ENCODE results near the gene ARHGDIB.

Gene ARHGDIB

GRCh38 chr12:14959126-14959440, 2.3 kb downstream of the ARHGDIB start:
- peaks cover 53% of the 10 kb centered on the region for H3K4me1 ChIP-seq (ENCODE audit: control insufficient read depth, insufficient read depth, low read length, poor library complexity, severe bottlenecking)
- H3K27ac ChIP-seq (ENCODE audit: insufficient read depth, low read length, poor library complexity, severe bottlenecking) = peak overlapping the region; percentile 90

GRCh38 chr12:14958361-14959125, 2.9 kb downstream of the ARHGDIB start:
- Histone ChIP-seq H3K36me3 (ENCODE audit: control insufficient read depth, insufficient read depth, low read length) (no peaks in the 10 kb centered on the region), H3K4me1 (ENCODE audit: control insufficient read depth, insufficient read depth, low read length, poor library complexity, severe bottlenecking) (peaks cover 53% of the 10 kb centered on the region), H3K27me3 (replicated peaks; ENCODE audit: control insufficient read depth, insufficient read depth, low read length, poor library complexity, severe bottlenecking) (no peaks in the 10 kb centered on the region), H3K9me3 (ENCODE audit: control insufficient read depth, low read length) (no peaks in the 10 kb centered on the region), H3K4me3 (ENCODE audit: insufficient read depth, low read depth, low read length, poor library complexity, severe bottlenecking) (peak overlapping the region; percentile 64), H3K27ac (ENCODE audit: insufficient read depth, low read length, poor library complexity, severe bottlenecking) (peak overlapping the region; percentile 90)
- DNase-seq = no peak

More at GRCh38 chr12:14959126-14959440, 2.3 kb downstream of the ARHGDIB start:
- H3K27me3 ChIP-seq (replicated peaks; ENCODE audit: control insufficient read depth, insufficient read depth, low read length, poor library complexity, severe bottlenecking) = no peaks in the 10 kb centered on the region
- H3K36me3 ChIP-seq (ENCODE audit: control insufficient read depth, insufficient read depth, low read length) = no peaks in the 10 kb centered on the region
- DNase-seq = no peak
- H3K4me3 ChIP-seq (ENCODE audit: insufficient read depth, low read depth, low read length, poor library complexity, severe bottlenecking) = peak overlapping the region; percentile 64
- no peaks in the 10 kb centered on the region for H3K9me3 ChIP-seq (ENCODE audit: control insufficient read depth, low read length)

GRCh38 chr12:14957551-14958168, 3.7 kb downstream of the ARHGDIB start:
- peak overlapping the region; percentile 64 for H3K4me3 ChIP-seq (ENCODE audit: insufficient read depth, low read depth, low read length, poor library complexity, severe bottlenecking)
- H3K27ac ChIP-seq (ENCODE audit: insufficient read depth, low read length, poor library complexity, severe bottlenecking) = peak overlapping the region; percentile 90
- peaks cover 45% of the 10 kb centered on the region for H3K4me1 ChIP-seq (ENCODE audit: control insufficient read depth, insufficient read depth, low read length, poor library complexity, severe bottlenecking)
- H3K9me3 ChIP-seq (ENCODE audit: control insufficient read depth, low read length) = no peaks in the 10 kb centered on the region
- no peaks in the 10 kb centered on the region for H3K36me3 ChIP-seq (ENCODE audit: control insufficient read depth, insufficient read depth, low read length)
- no peaks in the 10 kb centered on the region for H3K27me3 ChIP-seq (replicated peaks; ENCODE audit: control insufficient read depth, insufficient read depth, low read length, poor library complexity, severe bottlenecking)
- DNase-seq = no peak

GRCh38 chr12:14956905-14957304, 4.5 kb downstream of the ARHGDIB start:
- Histone ChIP-seq H3K4me3 (ENCODE audit: insufficient read depth, low read depth, low read length, poor library complexity, severe bottlenecking) (peak overlapping the region; percentile 64), H3K9me3 (ENCODE audit: control insufficient read depth, low read length) (no peaks in the 10 kb centered on the region), H3K4me1 (ENCODE audit: control insufficient read depth, insufficient read depth, low read length, poor library complexity, severe bottlenecking) (peaks cover 50% of the 10 kb centered on the region), H3K36me3 (ENCODE audit: control insufficient read depth, insufficient read depth, low read length) (no peaks in the 10 kb centered on the region), H3K27ac (ENCODE audit: insufficient read depth, low read length, poor library complexity, severe bottlenecking) (peak overlapping the region; percentile 90), H3K27me3 (replicated peaks; ENCODE audit: control insufficient read depth, insufficient read depth, low read length, poor library complexity, severe bottlenecking) (no peaks in the 10 kb centered on the region)
- no peak for DNase-seq

GRCh38 chr12:14956024-14956891, 5.1 kb downstream of the ARHGDIB start:
- no peak for DNase-seq
- peak overlapping the region; percentile 29 for H3K4me3 ChIP-seq (ENCODE audit: insufficient read depth, low read depth, low read length, poor library complexity, severe bottlenecking)
- H3K27ac ChIP-seq (ENCODE audit: insufficient read depth, low read length, poor library complexity, severe bottlenecking) = peak overlapping the region; percentile 90

GRCh38 chr12:14954269-14954668, 7.1 kb downstream of the ARHGDIB start:
- Histone ChIP-seq H3K9me3 (ENCODE audit: control insufficient read depth, low read length) (no peaks in the 10 kb centered on the region), H3K27me3 (replicated peaks; ENCODE audit: control insufficient read depth, insufficient read depth, low read length, poor library complexity, severe bottlenecking) (no peaks in the 10 kb centered on the region), H3K4me1 (ENCODE audit: control insufficient read depth, insufficient read depth, low read length, poor library complexity, severe bottlenecking) (peaks cover 72% of the 10 kb centered on the region), H3K4me3 (ENCODE audit: insufficient read depth, low read depth, low read length, poor library complexity, severe bottlenecking) (peak overlapping the region; percentile 9), H3K27ac (ENCODE audit: insufficient read depth, low read length, poor library complexity, severe bottlenecking) (peak overlapping the region; percentile 90), H3K36me3 (ENCODE audit: control insufficient read depth, insufficient read depth, low read length) (peaks cover 11% of the 10 kb centered on the region)
- peak in 2 of 3 donors; percentile 19 to 27 for DNase-seq

More at GRCh38 chr12:14956024-14956891, 5.1 kb downstream of the ARHGDIB start:
- Histone ChIP-seq H3K9me3 (ENCODE audit: control insufficient read depth, low read length) (no peaks in the 10 kb centered on the region), H3K36me3 (ENCODE audit: control insufficient read depth, insufficient read depth, low read length) (no peaks in the 10 kb centered on the region), H3K4me1 (ENCODE audit: control insufficient read depth, insufficient read depth, low read length, poor library complexity, severe bottlenecking) (peaks cover 57% of the 10 kb centered on the region), H3K27me3 (replicated peaks; ENCODE audit: control insufficient read depth, insufficient read depth, low read length, poor library complexity, severe bottlenecking) (no peaks in the 10 kb centered on the region)

GRCh38 chr12:14953752-14954151, 7.6 kb downstream of the ARHGDIB start:
- peak overlapping the region; percentile 90 for H3K27ac ChIP-seq (ENCODE audit: insufficient read depth, low read length, poor library complexity, severe bottlenecking)

GRCh38 chr12:14952299-14952921, 9.0 kb downstream of the ARHGDIB start:
- DNase-seq = peak in 2 of 3 donors; percentile 22 to 36
- H3K9me3 ChIP-seq (ENCODE audit: control insufficient read depth, low read length) = no peaks in the 10 kb centered on the region
- peak overlapping the region; percentile 90 for H3K27ac ChIP-seq (ENCODE audit: insufficient read depth, low read length, poor library complexity, severe bottlenecking)
- peaks cover 27% of the 10 kb centered on the region for H3K36me3 ChIP-seq (ENCODE audit: control insufficient read depth, insufficient read depth, low read length)
- H3K4me3 ChIP-seq (ENCODE audit: insufficient read depth, low read depth, low read length, poor library complexity, severe bottlenecking) = peak overlapping the region; percentile 39
- peaks cover 87% of the 10 kb centered on the region for H3K4me1 ChIP-seq (ENCODE audit: control insufficient read depth, insufficient read depth, low read length, poor library complexity, severe bottlenecking)
- no peaks in the 10 kb centered on the region for H3K27me3 ChIP-seq (replicated peaks; ENCODE audit: control insufficient read depth, insufficient read depth, low read length, poor library complexity, severe bottlenecking)

More at GRCh38 chr12:14953752-14954151, 7.6 kb downstream of the ARHGDIB start:
- peak overlapping the region; percentile 9 for H3K4me3 ChIP-seq (ENCODE audit: insufficient read depth, low read depth, low read length, poor library complexity, severe bottlenecking)
- no peaks in the 10 kb centered on the region for H3K9me3 ChIP-seq (ENCODE audit: control insufficient read depth, low read length)
- H3K27me3 ChIP-seq (replicated peaks; ENCODE audit: control insufficient read depth, insufficient read depth, low read length, poor library complexity, severe bottlenecking) = no peaks in the 10 kb centered on the region
- peaks cover 76% of the 10 kb centered on the region for H3K4me1 ChIP-seq (ENCODE audit: control insufficient read depth, insufficient read depth, low read length, poor library complexity, severe bottlenecking)
- no peak for DNase-seq
- H3K36me3 ChIP-seq (ENCODE audit: control insufficient read depth, insufficient read depth, low read length) = peaks cover 14% of the 10 kb centered on the region

GRCh38 chr12:14951851-14952250, 9.6 kb downstream of the ARHGDIB start:
- peaks cover 87% of the 10 kb centered on the region for H3K4me1 ChIP-seq (ENCODE audit: control insufficient read depth, insufficient read depth, low read length, poor library complexity, severe bottlenecking)
- peak overlapping the region; percentile 39 for H3K4me3 ChIP-seq (ENCODE audit: insufficient read depth, low read depth, low read length, poor library complexity, severe bottlenecking)
- H3K36me3 ChIP-seq (ENCODE audit: control insufficient read depth, insufficient read depth, low read length) = peaks cover 33% of the 10 kb centered on the region
- no peaks in the 10 kb centered on the region for H3K27me3 ChIP-seq (replicated peaks; ENCODE audit: control insufficient read depth, insufficient read depth, low read length, poor library complexity, severe bottlenecking)
- no peaks in the 10 kb centered on the region for H3K9me3 ChIP-seq (ENCODE audit: control insufficient read depth, low read length)
- no peak for DNase-seq
- H3K27ac ChIP-seq (ENCODE audit: insufficient read depth, low read length, poor library complexity, severe bottlenecking) = peak overlapping the region; percentile 90

Measured in effector memory CD4-positive, alpha-beta T cell (primary cell).